ENCODE data around the gene ALG14.

ALG14 gene

GRCh38 chr1:94994805-94995204 lies 77.9 kb downstream of the ALG14 start:
- H3K4me3 Mint-ChIP-seq: no peak overlapping the region
- no peaks in the 10 kb centered on the region for H3K27me3 Mint-ChIP-seq
- peaks cover 7% of the 10 kb centered on the region for H3K36me3 Mint-ChIP-seq
- H3K9me3 Mint-ChIP-seq (ENCODE audit: low read depth): no peaks in the 10 kb centered on the region
- H3K27ac Mint-ChIP-seq: no peak overlapping the region
- peaks cover 10% of the 10 kb centered on the region for H3K4me1 Mint-ChIP-seq (ENCODE audit: low read depth)

GRCh38 chr1:94993931-94994645 lies 78.7 kb downstream of the ALG14 start:
- Mint-ChIP-seq H3K27me3 (no peaks in the 10 kb centered on the region), H3K36me3 (peaks cover 5% of the 10 kb centered on the region), H3K4me1 (ENCODE audit: low read depth) (peaks cover 10% of the 10 kb centered on the region), H3K4me3 (no peak overlapping the region), H3K27ac (no peak overlapping the region), H3K9me3 (ENCODE audit: low read depth) (no peaks in the 10 kb centered on the region)

DNA sequence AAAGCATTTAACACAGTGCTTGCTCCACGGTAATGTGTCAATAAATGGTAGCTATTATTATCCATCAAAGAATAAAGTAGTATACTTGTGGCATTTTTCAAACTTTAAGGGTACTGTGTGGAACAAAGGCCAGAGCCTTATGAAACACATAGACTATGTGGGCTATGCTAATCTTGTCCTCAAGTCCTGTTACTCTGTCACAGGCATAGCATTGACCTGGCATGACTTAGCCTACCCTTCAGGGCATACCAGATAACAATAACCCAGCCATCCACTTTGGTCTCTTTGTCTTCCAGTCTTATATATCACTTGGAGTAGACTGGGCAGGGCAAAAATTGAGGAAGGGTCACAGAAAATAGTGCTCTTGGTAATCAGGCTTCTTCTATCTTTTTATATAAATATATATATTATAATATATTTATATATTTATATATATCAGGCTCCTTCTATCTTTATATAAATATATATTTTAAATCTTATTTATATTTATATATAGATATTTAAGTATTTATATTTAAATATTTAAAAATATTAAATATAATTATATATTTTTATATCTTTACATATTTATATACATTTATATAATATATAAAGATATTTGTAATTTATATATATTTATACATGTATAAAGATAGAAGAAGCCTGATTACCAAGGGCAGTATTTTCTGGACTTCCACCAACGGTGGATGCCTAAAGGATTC lies 79.7 kb downstream of the ALG14 start:
- peaks cover 10% of the 10 kb centered on the region for H3K4me1 Mint-ChIP-seq (ENCODE audit: low read depth)
- H3K27ac Mint-ChIP-seq: no peak overlapping the region
- H3K27me3 Mint-ChIP-seq: no peaks in the 10 kb centered on the region
- H3K9me3 Mint-ChIP-seq (ENCODE audit: low read depth): no peaks in the 10 kb centered on the region
- peaks cover 9% of the 10 kb centered on the region for H3K36me3 Mint-ChIP-seq
- no peak overlapping the region for H3K4me3 Mint-ChIP-seq

GRCh38 chr1:94992161-94992560 lies 80.6 kb downstream of the ALG14 start:
- peaks cover 10% of the 10 kb centered on the region for H3K4me1 Mint-ChIP-seq (ENCODE audit: low read depth)
- no peaks in the 10 kb centered on the region for H3K9me3 Mint-ChIP-seq (ENCODE audit: low read depth)
- H3K27me3 Mint-ChIP-seq: no peaks in the 10 kb centered on the region
- H3K4me3 Mint-ChIP-seq: no peak overlapping the region
- H3K27ac Mint-ChIP-seq: no peak overlapping the region
- H3K36me3 Mint-ChIP-seq: peaks cover 14% of the 10 kb centered on the region

DNA sequence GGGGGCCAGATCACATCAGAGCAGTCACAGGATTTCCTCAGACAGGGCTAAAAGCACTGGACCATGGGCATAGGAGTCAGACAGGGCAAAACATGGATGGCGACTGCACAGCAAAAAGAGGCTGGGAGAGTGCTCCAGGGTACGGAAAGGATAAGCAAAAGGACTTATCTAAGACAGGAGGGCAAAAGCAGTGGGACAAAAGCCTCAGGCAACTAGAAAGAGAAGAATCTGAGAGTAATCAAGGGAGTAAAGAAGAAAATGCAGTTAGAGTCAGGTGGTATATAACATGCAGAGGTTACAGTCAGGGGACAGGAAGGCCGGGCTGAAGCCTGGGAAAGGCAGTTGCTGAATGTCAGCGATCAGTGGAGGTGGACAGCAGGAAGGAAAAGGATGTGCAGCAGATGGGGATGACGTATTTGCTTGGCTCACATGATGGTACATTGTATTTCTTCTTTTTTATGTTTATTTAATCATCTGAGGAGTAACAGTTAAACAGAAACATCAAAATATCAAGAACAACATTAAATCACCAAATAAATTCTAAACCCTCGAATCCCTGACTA lies 82.8 kb downstream of the ALG14 start:
- no peaks in the 10 kb centered on the region for H3K9me3 Mint-ChIP-seq (ENCODE audit: low read depth)
- H3K27ac Mint-ChIP-seq: no peak overlapping the region
- H3K4me3 Mint-ChIP-seq: no peak overlapping the region
- H3K4me1 Mint-ChIP-seq (ENCODE audit: low read depth): peaks cover 8% of the 10 kb centered on the region
- H3K36me3 Mint-ChIP-seq: peaks cover 10% of the 10 kb centered on the region
- H3K27me3 Mint-ChIP-seq: no peaks in the 10 kb centered on the region

DNA sequence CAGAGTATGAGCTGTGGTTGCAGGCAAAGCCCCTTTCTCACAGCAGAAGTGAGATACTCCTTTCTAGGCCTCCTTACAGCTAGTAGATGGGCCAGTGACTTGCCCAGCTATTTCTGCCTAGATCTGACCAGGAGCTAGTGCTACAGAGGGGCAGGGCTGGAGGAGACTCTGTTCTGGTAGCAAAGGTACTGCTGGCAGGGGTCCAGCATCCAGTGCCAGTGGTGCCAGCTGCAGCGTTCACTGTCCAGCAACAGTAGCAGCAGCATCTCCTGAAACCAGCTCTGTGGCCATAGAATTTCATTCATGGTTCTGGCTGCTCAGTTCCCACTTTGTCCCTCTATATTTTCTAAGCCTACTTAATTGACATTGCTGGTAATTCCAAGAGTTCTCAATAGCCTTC lies 83.4 kb downstream of the ALG14 start:
- Mint-ChIP-seq H3K36me3 (peaks cover 10% of the 10 kb centered on the region), H3K27ac (no peak overlapping the region), H3K4me1 (ENCODE audit: low read depth) (peaks cover 2% of the 10 kb centered on the region), H3K4me3 (no peak overlapping the region), H3K9me3 (ENCODE audit: low read depth) (no peaks in the 10 kb centered on the region), H3K27me3 (no peaks in the 10 kb centered on the region)

GRCh38 chr1:94988356-94988755 lies 84.4 kb downstream of the ALG14 start:
- no peaks in the 10 kb centered on the region for H3K9me3 Mint-ChIP-seq (ENCODE audit: low read depth)
- no peaks in the 10 kb centered on the region for H3K27me3 Mint-ChIP-seq
- no peak overlapping the region for H3K4me3 Mint-ChIP-seq
- peaks cover 10% of the 10 kb centered on the region for H3K36me3 Mint-ChIP-seq
- H3K4me1 Mint-ChIP-seq (ENCODE audit: low read depth): no peaks in the 10 kb centered on the region
- H3K27ac Mint-ChIP-seq: no peak overlapping the region

DNA sequence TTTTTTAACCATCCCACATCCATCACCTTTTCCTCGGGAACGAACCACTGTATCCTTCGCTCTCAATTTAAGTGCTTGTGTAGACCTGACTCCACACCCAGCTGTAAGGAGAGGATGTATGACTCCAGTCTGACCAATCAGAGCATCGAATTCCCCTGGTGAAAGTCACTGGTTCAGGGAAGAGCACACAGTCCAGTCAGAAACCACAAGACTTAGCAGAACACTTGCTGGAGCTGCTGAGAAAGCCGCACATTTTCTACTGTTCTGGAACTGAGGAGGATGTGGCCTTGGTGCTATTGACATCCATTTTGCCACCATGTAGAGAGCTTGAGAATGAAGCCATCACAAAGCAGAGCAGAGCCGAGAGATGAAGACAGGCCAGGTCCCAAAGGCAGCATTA lies 86.0 kb downstream of the ALG14 start:
- H3K27ac Mint-ChIP-seq: no peak overlapping the region
- no peaks in the 10 kb centered on the region for H3K27me3 Mint-ChIP-seq
- no peak overlapping the region for H3K4me3 Mint-ChIP-seq
- no peaks in the 10 kb centered on the region for H3K9me3 Mint-ChIP-seq (ENCODE audit: low read depth)
- peaks cover 3% of the 10 kb centered on the region for H3K4me1 Mint-ChIP-seq (ENCODE audit: low read depth)
- H3K36me3 Mint-ChIP-seq: peaks cover 10% of the 10 kb centered on the region

- H3K27ac Mint-ChIP-seq: no peak overlapping the region
- no peaks in the 10 kb centered on the region for H3K9me3 Mint-ChIP-seq (ENCODE audit: low read depth)
- no peak overlapping the region for H3K4me3 Mint-ChIP-seq
Measured at GRCh38 chr1:94983171-94983739, 89.5 kb downstream of the ALG14 start.

GRCh38 chr1:94982398-94982797 lies 90.4 kb downstream of the ALG14 start:
- Mint-ChIP-seq H3K4me3 (no peak overlapping the region), H3K27me3 (no peaks in the 10 kb centered on the region), H3K36me3 (no peaks in the 10 kb centered on the region), H3K9me3 (ENCODE audit: low read depth) (no peaks in the 10 kb centered on the region), H3K27ac (no peak overlapping the region), H3K4me1 (ENCODE audit: low read depth) (peaks cover 7% of the 10 kb centered on the region)

More at GRCh38 chr1:94983171-94983739, 89.5 kb downstream of the ALG14 start:
- no peaks in the 10 kb centered on the region for H3K27me3 Mint-ChIP-seq
- peaks cover 7% of the 10 kb centered on the region for H3K4me1 Mint-ChIP-seq (ENCODE audit: low read depth)
- H3K36me3 Mint-ChIP-seq: peaks cover 8% of the 10 kb centered on the region

- no peak overlapping the region for H3K27ac Mint-ChIP-seq
- no peaks in the 10 kb centered on the region for H3K27me3 Mint-ChIP-seq
- peaks cover 7% of the 10 kb centered on the region for H3K4me1 Mint-ChIP-seq (ENCODE audit: low read depth)
- no peak overlapping the region for H3K4me3 Mint-ChIP-seq
- H3K9me3 Mint-ChIP-seq (ENCODE audit: low read depth): no peaks in the 10 kb centered on the region
- H3K36me3 Mint-ChIP-seq: peaks cover 3% of the 10 kb centered on the region
Measured at GRCh38 chr1:94981575-94981973, 91.2 kb downstream of the ALG14 start.

- Mint-ChIP-seq H3K4me1 (ENCODE audit: low read depth) (peaks cover 7% of the 10 kb centered on the region), H3K27me3 (no peaks in the 10 kb centered on the region), H3K9me3 (ENCODE audit: low read depth) (no peaks in the 10 kb centered on the region)
Measured at GRCh38 chr1:94980582-94981574, 91.9 kb downstream of the ALG14 start.

DNA sequence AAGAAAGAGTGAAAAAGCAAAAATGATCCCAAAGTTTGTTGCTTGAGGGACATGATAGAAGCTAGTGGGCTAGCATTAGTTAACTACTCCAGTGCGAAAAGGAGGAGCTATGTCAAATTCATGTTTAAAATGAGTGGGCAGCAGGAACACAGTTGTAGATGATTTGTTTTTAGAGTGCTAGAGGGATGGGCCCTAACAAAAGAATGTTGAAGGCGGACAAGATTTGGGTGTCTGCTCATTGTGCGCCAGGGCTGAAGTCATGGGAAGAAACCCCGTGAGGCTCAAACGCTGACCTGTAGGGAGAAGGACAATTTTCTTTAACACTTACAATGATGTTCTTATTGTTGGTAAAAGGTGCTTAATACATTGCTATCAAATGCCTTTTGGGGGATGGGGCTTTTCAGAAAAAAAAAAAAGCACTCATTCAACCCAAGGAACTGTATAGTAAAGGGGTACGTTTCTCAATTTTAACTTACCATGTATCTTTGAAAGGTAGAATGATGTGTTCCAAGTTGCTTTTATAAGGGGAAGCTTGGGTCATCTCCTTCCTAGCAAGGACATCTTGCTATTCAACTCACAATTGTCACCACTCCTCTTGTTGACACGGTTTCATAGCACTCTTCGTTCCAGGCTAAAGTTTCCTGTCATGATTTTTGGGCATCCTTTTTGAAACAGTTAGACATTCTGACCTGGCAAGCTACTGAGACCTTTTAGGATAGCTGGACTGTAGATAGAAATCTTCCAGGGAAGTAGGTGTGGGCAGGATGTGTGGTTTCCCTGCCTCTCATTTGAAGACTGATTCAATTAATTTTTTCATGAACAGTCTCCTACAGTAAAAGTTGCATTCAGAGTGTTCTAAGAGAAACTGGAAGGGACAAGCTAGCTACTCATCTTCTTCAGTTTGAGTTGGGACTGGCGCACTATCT lies 92.8 kb downstream of the ALG14 start:
- Mint-ChIP-seq H3K27me3 (no peaks in the 10 kb centered on the region), H3K27ac (no peak overlapping the region), H3K4me1 (ENCODE audit: low read depth) (peaks cover 7% of the 10 kb centered on the region), H3K9me3 (ENCODE audit: low read depth) (no peaks in the 10 kb centered on the region), H3K36me3 (peaks cover 3% of the 10 kb centered on the region), H3K4me3 (no peak overlapping the region)

More at GRCh38 chr1:94980582-94981574, 91.9 kb downstream of the ALG14 start:
- no peak overlapping the region for H3K4me3 Mint-ChIP-seq
- peaks cover 3% of the 10 kb centered on the region for H3K36me3 Mint-ChIP-seq
- H3K27ac Mint-ChIP-seq: no peak overlapping the region

Data from activated naive CD8-positive, alpha-beta T cell (primary cell).